Bronchial epithelial cell (primary cell): Measurements from ENCODE around the gene STK32C. TPM values are rescaled to one million over a fixed set of nuclear protein-coding genes. Genes with fewer than 3 reads are reported as not detected.

Experiments used
- DNase-seq: peaks from one replicate; pipeline ENCODE4 v3.0.0-alpha.2; 2010; ENCODE audit warnings: low read depth
- FAIRE-seq: peaks from 2 replicates; lab custom pipeline; 2011; peaks lifted over from hg19 to GRCh38; lab: Jason Lieb, UNC
- H3K27me3 ChIP-seq: 2 replicates; pipeline ENCODE4 v1.5.1; 2011; ENCODE audit warnings: low read length; ENCODE audit not compliant: control insufficient read depth, insufficient read depth
- H3K36me3 ChIP-seq: 2 replicates; pipeline ENCODE4 v1.5.1; 2011; ENCODE audit warnings: low read length; ENCODE audit not compliant: control insufficient read depth, insufficient read depth
- H3K4me3 ChIP-seq: 2 replicates; pipeline ENCODE4 v1.5.1; 2011; ENCODE audit warnings: mild to moderate bottlenecking, low read depth, low read length, control low read depth
- total RNA-seq: library from RNA; depleted of rRNA; stranded (reverse); fragments of >200 nt; gene quantifications from 2 replicates; pipeline ENCODE4 v1.2.1, GENCODE V29; 2014
- TF ChIP-seq, protein P1 (sequence below): IDR thresholded peaks from 2 replicates; pipeline ENCODE4 v1.5.1; 2011; ENCODE audit warnings: mild to moderate bottlenecking, moderate library complexity, low read length, control low read depth, inconsistent platforms; ENCODE audit not compliant: insufficient read depth, severe bottlenecking

STK32C gene
- total RNA-seq, 1 donor from 2014 or later: 9.7 TPM

DNA sequence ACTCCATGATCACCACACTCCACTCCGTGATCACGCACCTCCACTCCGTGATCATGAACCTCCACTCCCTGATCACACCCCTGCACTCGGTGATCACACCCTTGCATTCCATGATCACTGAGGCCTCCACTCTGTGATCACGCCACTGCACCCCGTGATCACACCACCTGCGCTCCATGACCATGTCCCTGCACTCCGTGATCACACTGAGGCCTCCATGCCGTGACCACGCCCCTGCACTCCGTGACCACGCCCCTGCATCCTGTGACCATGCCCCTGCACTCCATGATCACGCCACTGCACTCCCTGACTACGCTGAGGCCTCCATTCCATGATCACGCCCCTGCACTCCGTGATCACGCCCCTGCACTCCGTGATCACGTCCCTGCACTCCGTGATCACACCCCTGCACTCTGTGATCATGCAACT is 27.1 kb downstream of the STK32C start:
- no peak for DNase-seq
- no peak for FAIRE-seq
- Histone ChIP-seq H3K27me3 (no peaks in the 10 kb centered on the region), H3K36me3 (no peaks in the 10 kb centered on the region), H3K4me3 (no peak overlapping the region)
- TF ChIP-seq, protein P1, sequence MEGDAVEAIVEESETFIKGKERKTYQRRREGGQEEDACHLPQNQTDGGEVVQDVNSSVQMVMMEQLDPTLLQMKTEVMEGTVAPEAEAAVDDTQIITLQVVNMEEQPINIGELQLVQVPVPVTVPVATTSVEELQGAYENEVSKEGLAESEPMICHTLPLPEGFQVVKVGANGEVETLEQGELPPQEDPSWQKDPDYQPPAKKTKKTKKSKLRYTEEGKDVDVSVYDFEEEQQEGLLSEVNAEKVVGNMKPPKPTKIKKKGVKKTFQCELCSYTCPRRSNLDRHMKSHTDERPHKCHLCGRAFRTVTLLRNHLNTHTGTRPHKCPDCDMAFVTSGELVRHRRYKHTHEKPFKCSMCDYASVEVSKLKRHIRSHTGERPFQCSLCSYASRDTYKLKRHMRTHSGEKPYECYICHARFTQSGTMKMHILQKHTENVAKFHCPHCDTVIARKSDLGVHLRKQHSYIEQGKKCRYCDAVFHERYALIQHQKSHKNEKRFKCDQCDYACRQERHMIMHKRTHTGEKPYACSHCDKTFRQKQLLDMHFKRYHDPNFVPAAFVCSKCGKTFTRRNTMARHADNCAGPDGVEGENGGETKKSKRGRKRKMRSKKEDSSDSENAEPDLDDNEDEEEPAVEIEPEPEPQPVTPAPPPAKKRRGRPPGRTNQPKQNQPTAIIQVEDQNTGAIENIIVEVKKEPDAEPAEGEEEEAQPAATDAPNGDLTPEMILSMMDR: no peak

DNA sequence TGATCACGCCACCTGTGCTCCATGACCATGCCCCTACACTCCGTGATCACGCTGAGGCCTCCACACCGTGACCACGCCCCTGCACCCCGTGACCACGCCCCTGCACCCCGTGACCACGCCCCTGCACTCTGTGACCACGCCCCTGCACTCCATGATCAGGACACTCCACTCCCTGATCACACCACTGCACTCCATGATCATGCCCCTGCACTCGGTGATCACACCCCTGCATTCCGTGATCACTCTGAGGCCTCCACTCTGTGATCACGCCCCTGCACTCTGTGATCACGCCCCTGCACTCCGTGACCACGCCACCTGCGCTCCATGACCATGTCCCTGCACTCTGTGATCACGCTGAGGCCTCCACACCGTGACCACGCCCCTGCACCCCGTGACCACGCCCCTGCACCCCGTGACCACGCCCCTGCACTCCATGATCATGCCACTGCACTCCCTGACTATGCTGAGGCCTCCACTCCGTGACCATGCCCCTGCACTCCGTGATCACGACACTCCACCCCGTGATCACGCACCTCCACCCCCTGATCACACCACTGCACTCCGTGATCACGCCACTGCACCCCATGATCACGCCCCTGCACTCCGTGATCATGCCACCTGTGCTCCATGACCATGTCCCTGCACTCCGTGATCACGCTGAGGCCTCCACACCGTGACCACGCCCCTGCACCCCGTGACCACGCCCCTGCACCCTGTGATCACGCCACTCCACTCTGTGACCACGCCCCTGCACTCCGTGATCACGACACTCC is 27.7 kb downstream of the STK32C start:
- no peaks in the 10 kb centered on the region for H3K36me3 ChIP-seq
- TF ChIP-seq, protein P1: no peak
- no peak overlapping the region for H3K4me3 ChIP-seq
- H3K27me3 ChIP-seq: no peaks in the 10 kb centered on the region
- DNase-seq: no peak
- FAIRE-seq: peak; percentile 88

DNA sequence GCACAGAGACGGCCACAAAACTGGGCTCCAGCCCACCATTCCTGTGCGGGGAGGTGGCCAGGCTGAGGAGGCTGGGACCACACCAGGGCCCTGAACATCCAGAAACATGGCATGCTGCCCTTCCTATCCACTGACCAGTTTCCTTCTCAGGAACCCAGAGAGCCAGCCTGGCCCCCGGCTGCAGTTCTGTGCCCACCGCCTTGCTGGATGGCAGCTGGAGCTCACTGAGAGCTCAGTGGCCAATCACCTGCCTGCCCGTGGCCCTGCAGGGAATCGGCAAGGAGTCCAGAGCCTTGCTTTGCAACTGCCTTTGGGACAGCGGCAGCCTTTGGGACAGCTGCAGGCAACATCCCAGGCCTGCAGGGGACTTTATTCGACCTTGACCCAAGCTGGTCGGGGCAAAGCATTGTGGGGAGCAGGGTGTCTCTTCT is 30.4 kb downstream of the STK32C start:
- no peaks in the 10 kb centered on the region for H3K27me3 ChIP-seq
- no peak overlapping the region for H3K4me3 ChIP-seq
- no peaks in the 10 kb centered on the region for H3K36me3 ChIP-seq
- DNase-seq (no peak), FAIRE-seq (no peak)
- TF ChIP-seq, protein P1: no peak

DNA sequence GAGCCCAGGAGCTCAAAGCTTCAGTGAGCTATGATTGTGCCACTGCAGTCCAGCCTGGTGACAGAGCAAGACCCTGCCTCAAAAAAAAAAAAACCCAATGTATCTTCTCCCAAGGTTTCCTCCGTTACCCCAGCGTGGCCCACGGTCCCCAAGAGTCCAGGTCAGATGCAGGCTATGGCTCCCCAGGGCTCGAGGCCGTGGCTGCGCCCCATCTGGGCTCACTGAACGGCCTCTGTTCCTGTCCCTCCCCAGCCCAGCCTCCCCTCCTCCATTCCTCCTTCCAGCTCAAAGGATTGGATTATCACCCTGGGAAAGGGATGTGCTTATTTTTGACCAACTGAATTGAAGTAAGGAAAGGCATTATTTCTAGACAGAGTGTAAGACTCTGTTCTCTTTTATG is 31.0 kb downstream of the STK32C start:
- Histone ChIP-seq H3K27me3 (no peaks in the 10 kb centered on the region), H3K36me3 (no peaks in the 10 kb centered on the region), H3K4me3 (no peak overlapping the region)
- no peak for DNase-seq
- TF ChIP-seq, protein P1: no peak
- no peak for FAIRE-seq

DNA sequence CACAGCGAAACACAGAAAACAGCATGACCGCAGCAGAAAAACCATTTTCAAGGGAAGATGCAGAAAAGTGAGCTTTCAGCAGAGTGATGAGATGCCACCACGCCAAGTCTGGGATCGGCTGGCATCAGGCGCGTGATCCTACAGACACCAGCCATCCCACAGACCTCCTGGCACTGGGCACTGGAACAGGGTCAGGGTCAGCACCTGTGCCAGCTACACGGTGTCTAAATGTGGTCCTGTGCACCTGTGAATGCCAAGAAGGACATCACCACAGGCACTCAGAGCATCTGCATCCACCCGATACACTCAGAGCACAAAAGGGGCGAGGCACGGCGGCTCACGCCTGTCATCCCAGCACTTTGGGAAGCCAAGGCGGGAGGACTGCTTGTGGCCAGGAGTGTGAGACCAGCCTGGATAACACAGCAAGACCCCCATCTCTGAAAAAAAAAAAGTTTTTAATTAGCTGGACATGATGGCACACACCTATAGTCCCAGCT is 31.5 kb downstream of the STK32C start:
- Histone ChIP-seq H3K4me3 (no peak overlapping the region), H3K27me3 (no peaks in the 10 kb centered on the region), H3K36me3 (no peaks in the 10 kb centered on the region)
- DNase-seq: no peak
- TF ChIP-seq, protein P1: no peak
- peak; percentile 96 for FAIRE-seq
